Stimulated activated CD8-positive, alpha-beta memory T cell treated with anti-CD3 and anti-CD28 coated beads, Interleukin-4, amount 100 ng/mL, for 4 hours (primary cell): ENCODE measurements around the gene AMFR.

ENCODE experiments used
- DNase-seq, 2 donors: peaks; one replicate each; pipeline ENCODE4 v3.0.0-alpha.2; 2020; ENCODE audit warnings: low read depth in 2 of 2, low spot score in 1 of 2

AMFR gene

GRCh38 chr16:56363781-56364565 is 61.4 kb downstream of the AMFR start:
- DNase-seq, result no peak

GRCh38 chr16:56363181-56363716 is 62.1 kb downstream of the AMFR start:
- no peak for DNase-seq

GRCh38 chr16:56362706-56363105 is 62.6 kb downstream of the AMFR start:
- no peak for DNase-seq

GRCh38 chr16:56362057-56362655 is 63.2 kb downstream of the AMFR start:
- DNase-seq, result no peak

GRCh38 chr16:56360117-56361008 is 65.0 kb downstream of the AMFR start:
- DNase-seq, result no peak

- DNase-seq, result no peak
Observed at GRCh38 chr16:56357765-56358322, 67.5 kb downstream of the AMFR start.

- DNase-seq, result no peak
Observed at GRCh38 chr16:56357241-56357764, 68.0 kb downstream of the AMFR start.

GRCh38 chr16:56356276-56357240 is 68.8 kb downstream of the AMFR start:
- peak; percentile 7 to 13 for DNase-seq

- no peak for DNase-seq
Observed at GRCh38 chr16:56355786-56356275, 69.5 kb downstream of the AMFR start.

GRCh38 chr16:56355221-56355620 is 70.1 kb downstream of the AMFR start:
- no peak for DNase-seq

- DNase-seq, result no peak
Observed at GRCh38 chr16:56354746-56355145, 70.6 kb downstream of the AMFR start.

- no peak for DNase-seq
Observed at GRCh38 chr16:56354016-56354415, 71.3 kb downstream of the AMFR start.

GRCh38 chr16:56353054-56353921 is 72.1 kb downstream of the AMFR start:
- no peak for DNase-seq

- DNase-seq, result no peak
Observed at GRCh38 chr16:56352351-56353053, 72.8 kb downstream of the AMFR start.

- DNase-seq, result no peak
Observed at GRCh38 chr16:56351481-56351880, 73.9 kb downstream of the AMFR start.

- DNase-seq, result no peak
Observed at GRCh38 chr16:56350491-56351405, 74.6 kb downstream of the AMFR start.

GRCh38 chr16:56349711-56350161 is 75.6 kb downstream of the AMFR start:
- DNase-seq, result no peak
